GM19099 (cell line): ENCODE measurements around the gene RASA3.

Experiments
- POLR2A ChIP-seq: IDR thresholded peaks from 3 replicates; pipeline ENCODE4 v1.6.1; 2011; ENCODE audit warnings: low read depth; ENCODE audit not compliant: insufficient read length; ENCODE audit errors: extremely low read depth

Gene RASA3

GRCh38 chr13:114004420-114005205, 127.8 kb downstream of the RASA3 start:
- TF ChIP-seq POLR2A: no peak

- TF ChIP-seq POLR2A: no peak
These were observed 129.6 kb downstream of the RASA3 start for GRCh38 chr13:114002771-114003321.

- no peak for TF ChIP-seq POLR2A
These were observed 130.3 kb downstream of the RASA3 start for GRCh38 chr13:114002009-114002544.

- no peak for TF ChIP-seq POLR2A
These were observed 131.0 kb downstream of the RASA3 start for GRCh38 chr13:114001331-114002008.

GRCh38 chr13:114000151-114001040, 132.0 kb downstream of the RASA3 start:
- TF ChIP-seq POLR2A: no peak

- TF ChIP-seq POLR2A: no peak
These were observed 132.9 kb downstream of the RASA3 start for GRCh38 chr13:113999618-113999910.

- no peak for TF ChIP-seq POLR2A
These were observed 133.4 kb downstream of the RASA3 start for GRCh38 chr13:113998781-113999617.

GRCh38 chr13:113997845-113998751, 134.3 kb downstream of the RASA3 start:
- TF ChIP-seq POLR2A: no peak

GRCh38 chr13:113996912-113997745, 135.3 kb downstream of the RASA3 start:
- no peak for TF ChIP-seq POLR2A

GRCh38 chr13:113996081-113996911, 136.1 kb downstream of the RASA3 start:
- no peak for TF ChIP-seq POLR2A

- no peak for TF ChIP-seq POLR2A
These were observed 137.3 kb downstream of the RASA3 start for GRCh38 chr13:113995051-113995601.

GRCh38 chr13:113992276-113993005, 140.0 kb downstream of the RASA3 start:
- TF ChIP-seq POLR2A: no peak
